Spleen (tissue), 11 donors: ENCODE results near the gene COL28A1. TPM values are rescaled to one million over a fixed set of nuclear protein-coding genes. Genes with fewer than 3 reads are reported as not detected.

Experiments
- DNase-seq: peaks from one replicate; pipeline ENCODE4 v3.0.0-alpha.2; 2020
- H3K27ac ChIP-seq, 8 donors: fragments of 200-600 bp; sonication (generic) in 7 of 8; 1 replicate in 4 of 8; 2 replicates in 4 of 8; pipeline versions ENCODE4 v1.5.0 to v1.8.0; 2016 to 2021; ENCODE audit warnings: inconsistent platforms in 4 of 8, mild to moderate bottlenecking in 4 of 8, moderate library complexity in 1 of 8
- H3K27me3 ChIP-seq, 7 donors: fragments of 200-600 bp; sonication (generic) in 6 of 7; replicated peaks in 1 of 7; 1 replicate in 4 of 7; 2 replicates in 3 of 7; pipeline versions ENCODE4 v1.5.0 to v1.8.0; 2016 to 2021; ENCODE audit warnings: inconsistent platforms in 3 of 7, mild to moderate bottlenecking in 1 of 7
- H3K36me3 ChIP-seq, 6 donors: fragments of 200-600 bp; sonication (generic) in 5 of 6; 1 replicate in 4 of 6; 2 replicates in 2 of 6; pipeline versions ENCODE4 v1.5.0 to v1.8.0; 2016 to 2021; ENCODE audit warnings: inconsistent platforms in 2 of 6
- H3K4me1 ChIP-seq, 6 donors: fragments of 200-600 bp; sonication (generic) in 5 of 6; 1 replicate in 3 of 6; 2 replicates in 3 of 6; pipeline versions ENCODE4 v1.5.0 to v1.8.0; 2016 to 2021; ENCODE audit warnings: inconsistent platforms in 3 of 6
- H3K4me3 ChIP-seq, 8 donors: fragments of 200-600 bp; sonication (generic) in 7 of 8; 1 replicate in 4 of 8; 2 replicates in 4 of 8; pipeline versions ENCODE4 v1.5.0 to v1.8.0; 2016 to 2021; ENCODE audit warnings: inconsistent platforms in 4 of 8, mild to moderate bottlenecking in 4 of 8, moderate library complexity in 2 of 8
- H3K9me3 ChIP-seq, 8 donors: fragments of 200-600 bp; sonication (generic) in 7 of 8; 1 replicate in 4 of 8; 2 replicates in 4 of 8; pipeline versions ENCODE4 v1.5.0 to v1.8.0; 2016 to 2021; ENCODE audit warnings: inconsistent platforms in 4 of 8
- POLR2A ChIP-seq, 3 donors: fragments of 450-650 bp; IDR thresholded peaks; one replicate each; pipeline ENCODE4 v1.5.1; 2017; ENCODE audit warnings: antibody characterized with exemption in 3 of 3, mild to moderate bottlenecking in 1 of 3
- POLR2AphosphoS5 ChIP-seq, 3 donors: sonication (generic); formaldehyde crosslinking; IDR thresholded peaks; one replicate each; pipeline ENCODE4 v1.5.1; 2017; ENCODE audit warnings: antibody characterized with exemption in 3 of 3
- WGBS, 5 donors: extraction: QIAGEN DNeasy Blood & Tissue Kit in 3 of 5; methylation state at CpG; one replicate each; pipeline versions ENCODE4 v1.1.5 to v1.1.7; 2013 to 2018; 5-methylcytosine and 5-hydroxymethylcytosine counted together
- intact Hi-C: fragments of 100-400 bp; cut with DNase I; formaldehyde crosslinking; loops from one replicate; pipeline ENCODE4 v1.15.0; 2023; ENCODE audit warnings: low total_unique reads
- polyA plus RNA-seq, 3 donors: library from polyadenylated mRNA; stranded (reverse); fragments of 200-250 nt; gene quantifications; one replicate each; pipeline ENCODE4 v1.2.1, GENCODE V29; 2013
- total RNA-seq, 7 donors: library from RNA; depleted of rRNA in 3 of 7; stranded (reverse); fragments of >200 nt in 3 of 7; fragmentation: NEBNext Ultra II Directional in 4 of 7; extraction: Animal tissue kit (Norgen Biotek cat#: 25700) in 4 of 7; gene quantifications; one replicate each; pipeline versions ENCODE4 v1.1.0 to v1.2.1, GENCODE V29; 2016 to 2021
- TF ChIP-seq, protein P1 (sequence below), 11 experiments: fragments of 200-600 bp in 7 of 11; fragments of 450-650 bp in 4 of 11; sonication (generic) in 4 of 11; IDR thresholded peaks in 8 of 11; conservative IDR thresholded peaks in 3 of 11; 1 replicate in 7 of 11; 2 replicates in 4 of 11; pipeline versions ENCODE4 v1.4.0 to v1.8.0; 2016 to 2021; ENCODE audit warnings: antibody characterized with exemption in 11 of 11, inconsistent platforms in 4 of 11, mild to moderate bottlenecking in 1 of 11
- donor health status: healthy with polysubstance abuse.
- donor health status: DM: no; HTN: no; CAD: no; lungs with moderate emphysema.
- donor health status: DM: no; HTN: no; CAD: no.
- donor health status: Bipolar disorder and iron deficiency.
- donor health status: healthy.
- donor health status: DM: no; HTN: no; CAD: no.
- donor health status: DM: yes; HTN: yes; CAD: no.

COL28A1 gene
- total and polyA plus RNA-seq, 10 donors: 0.08 to 1.6 (median 0.51) TPM

DNA sequence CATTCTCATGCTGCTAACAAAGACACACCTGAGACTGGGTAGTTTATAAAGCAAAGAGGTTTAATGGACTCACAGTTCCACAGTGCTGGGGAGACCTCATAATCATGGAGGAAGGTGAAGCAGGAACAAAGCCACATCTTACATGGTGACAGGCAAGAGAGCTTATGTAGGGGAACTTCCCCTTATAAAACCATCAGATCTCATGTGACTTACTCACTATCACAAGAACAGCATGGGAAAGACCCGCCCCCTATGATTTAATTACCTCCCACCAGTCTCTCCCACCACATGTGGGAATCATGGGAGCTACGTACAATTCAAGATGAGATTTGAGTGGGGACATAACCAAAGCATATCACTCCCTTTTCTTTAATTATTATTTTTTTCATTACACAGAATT lies 16.6 kb downstream of the COL28A1 start:
- TF ChIP-seq, protein P1, sequence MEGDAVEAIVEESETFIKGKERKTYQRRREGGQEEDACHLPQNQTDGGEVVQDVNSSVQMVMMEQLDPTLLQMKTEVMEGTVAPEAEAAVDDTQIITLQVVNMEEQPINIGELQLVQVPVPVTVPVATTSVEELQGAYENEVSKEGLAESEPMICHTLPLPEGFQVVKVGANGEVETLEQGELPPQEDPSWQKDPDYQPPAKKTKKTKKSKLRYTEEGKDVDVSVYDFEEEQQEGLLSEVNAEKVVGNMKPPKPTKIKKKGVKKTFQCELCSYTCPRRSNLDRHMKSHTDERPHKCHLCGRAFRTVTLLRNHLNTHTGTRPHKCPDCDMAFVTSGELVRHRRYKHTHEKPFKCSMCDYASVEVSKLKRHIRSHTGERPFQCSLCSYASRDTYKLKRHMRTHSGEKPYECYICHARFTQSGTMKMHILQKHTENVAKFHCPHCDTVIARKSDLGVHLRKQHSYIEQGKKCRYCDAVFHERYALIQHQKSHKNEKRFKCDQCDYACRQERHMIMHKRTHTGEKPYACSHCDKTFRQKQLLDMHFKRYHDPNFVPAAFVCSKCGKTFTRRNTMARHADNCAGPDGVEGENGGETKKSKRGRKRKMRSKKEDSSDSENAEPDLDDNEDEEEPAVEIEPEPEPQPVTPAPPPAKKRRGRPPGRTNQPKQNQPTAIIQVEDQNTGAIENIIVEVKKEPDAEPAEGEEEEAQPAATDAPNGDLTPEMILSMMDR (IDR thresholded peaks at IDR 0.05 in 8 of 11, conservative IDR thresholded peaks at IDR 0.05 in 3 of 11): no peak
- TF ChIP-seq POLR2A (IDR thresholded peaks at IDR 0.05) (no peak), POLR2AphosphoS5 (IDR thresholded peaks at IDR 0.05) (no peak)
- no peak for DNase-seq
- 68 to 94% (median 89%) methylated on average over 2 of the region's 2 CpGs for WGBS, 5 donors
- no peak overlapping the region for H3K4me3 ChIP-seq
- no peaks in the 10 kb centered on the region for H3K9me3 ChIP-seq
- H3K36me3 ChIP-seq: no peaks in the 10 kb centered on the region
- H3K27me3 ChIP-seq: no peaks in the 10 kb centered on the region
- intact Hi-C loops: no loop called here
- no peaks in the 10 kb centered on the region for H3K4me1 ChIP-seq
- H3K27ac ChIP-seq: no peak overlapping the region

DNA sequence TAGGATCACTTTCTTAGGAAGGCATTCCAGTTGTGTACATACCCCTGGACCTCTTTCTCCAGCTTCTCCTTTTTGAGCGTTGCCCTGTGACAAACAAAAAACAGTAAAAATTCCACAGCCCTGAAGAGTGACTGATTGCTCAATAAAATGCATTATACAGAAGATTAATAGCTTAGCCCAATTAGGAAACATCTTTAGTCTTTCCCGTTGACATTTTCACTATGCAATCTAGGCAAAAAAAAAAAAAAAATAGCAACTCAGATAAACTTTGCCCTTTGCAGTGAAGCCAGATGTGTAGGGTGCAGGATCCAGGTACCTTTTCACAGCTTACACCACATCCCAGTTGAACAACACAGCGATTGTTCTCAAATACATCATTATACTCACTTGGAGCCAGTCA lies 17.9 kb downstream of the COL28A1 start:
- no peaks in the 10 kb centered on the region for H3K9me3 ChIP-seq
- intact Hi-C loops: no loop called here
- H3K27me3 ChIP-seq: no peaks in the 10 kb centered on the region
- no peaks in the 10 kb centered on the region for H3K4me1 ChIP-seq
- TF ChIP-seq POLR2A (IDR thresholded peaks at IDR 0.05): no peak
- TF ChIP-seq POLR2AphosphoS5 (IDR thresholded peaks at IDR 0.05): no peak
- TF ChIP-seq, protein P1 (IDR thresholded peaks at IDR 0.05 in 8 of 11, conservative IDR thresholded peaks at IDR 0.05 in 3 of 11): no peak
- 41 to 64% (median 49%) methylated on average over 3 of the region's 3 CpGs for WGBS, 5 donors
- H3K27ac ChIP-seq: no peak overlapping the region
- no peak overlapping the region for H3K4me3 ChIP-seq
- DNase-seq: no peak
- no peaks in the 10 kb centered on the region for H3K36me3 ChIP-seq

DNA sequence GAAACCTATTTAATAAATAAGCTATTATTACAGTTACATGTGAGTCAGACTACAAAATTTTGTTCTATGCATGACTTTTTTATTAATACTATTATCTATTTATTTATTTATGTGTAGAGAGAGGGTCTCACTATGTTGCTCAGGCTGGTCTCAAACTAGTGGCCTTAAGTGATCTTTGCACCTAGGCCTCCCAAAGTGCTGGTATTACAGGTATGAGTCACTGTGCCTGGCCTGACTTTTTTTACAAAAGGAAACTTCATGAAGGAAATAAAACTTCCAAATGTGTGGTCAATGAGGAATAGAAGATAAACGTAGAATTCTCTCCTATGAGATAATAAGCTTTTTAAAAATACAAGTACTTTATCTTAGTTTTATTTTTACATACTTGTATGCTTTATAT lies 19.0 kb downstream of the COL28A1 start:
- no peak for TF ChIP-seq POLR2A (IDR thresholded peaks at IDR 0.05)
- TF ChIP-seq POLR2AphosphoS5 (IDR thresholded peaks at IDR 0.05): no peak
- TF ChIP-seq, protein P1 (IDR thresholded peaks at IDR 0.05 in 8 of 11, conservative IDR thresholded peaks at IDR 0.05 in 3 of 11): no peak
- Histone ChIP-seq H3K9me3 (no peaks in the 10 kb centered on the region), H3K27me3 (no peaks in the 10 kb centered on the region), H3K27ac (no peak overlapping the region), H3K4me1 (no peaks in the 10 kb centered on the region), H3K4me3 (no peak overlapping the region), H3K36me3 (no peaks in the 10 kb centered on the region)
- no peak for DNase-seq
- 64 to 80% (median 75%) methylated on average over 1 of the region's 1 CpG for WGBS, 5 donors
- intact Hi-C loops: no loop called here

DNA sequence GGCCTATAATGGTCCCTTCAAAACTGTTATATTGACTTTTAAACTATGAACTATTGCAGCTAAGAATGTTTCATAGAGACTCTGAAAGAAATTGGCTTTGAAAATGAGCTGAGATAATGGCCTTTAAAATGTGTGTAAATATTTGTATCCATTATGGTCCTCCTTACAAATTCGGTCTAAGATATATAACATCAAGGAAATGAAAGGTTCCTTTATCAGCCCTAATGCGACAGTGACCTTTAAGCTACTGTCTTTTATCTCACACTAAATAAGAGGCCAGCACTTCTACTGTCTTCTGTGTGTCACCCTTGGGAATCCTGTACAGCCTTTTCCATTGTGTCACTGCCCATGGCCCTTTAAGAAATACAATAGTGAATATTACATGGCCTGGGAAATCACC lies 19.5 kb downstream of the COL28A1 start:
- 85 to 95% (median 87%) methylated on average over 2 of the region's 2 CpGs for WGBS, 5 donors
- intact Hi-C loops: no loop called here
- H3K4me3 ChIP-seq: no peak overlapping the region
- no peaks in the 10 kb centered on the region for H3K9me3 ChIP-seq
- no peak for DNase-seq
- TF ChIP-seq, protein P1 (IDR thresholded peaks at IDR 0.05 in 8 of 11, conservative IDR thresholded peaks at IDR 0.05 in 3 of 11): no peak
- TF ChIP-seq POLR2A (IDR thresholded peaks at IDR 0.05) (no peak), POLR2AphosphoS5 (IDR thresholded peaks at IDR 0.05) (no peak)
- no peaks in the 10 kb centered on the region for H3K4me1 ChIP-seq
- no peaks in the 10 kb centered on the region for H3K36me3 ChIP-seq
- H3K27me3 ChIP-seq: no peaks in the 10 kb centered on the region
- no peak overlapping the region for H3K27ac ChIP-seq
